ENCODE measurements around the gene SMIM29. TPM values are rescaled to one million over a fixed set of nuclear protein-coding genes. Genes with fewer than 3 reads are reported as not detected.

The SMIM29 gene
- total RNA-seq, 1 experiment from 2014 or later, result 25.1 TPM

DNA sequence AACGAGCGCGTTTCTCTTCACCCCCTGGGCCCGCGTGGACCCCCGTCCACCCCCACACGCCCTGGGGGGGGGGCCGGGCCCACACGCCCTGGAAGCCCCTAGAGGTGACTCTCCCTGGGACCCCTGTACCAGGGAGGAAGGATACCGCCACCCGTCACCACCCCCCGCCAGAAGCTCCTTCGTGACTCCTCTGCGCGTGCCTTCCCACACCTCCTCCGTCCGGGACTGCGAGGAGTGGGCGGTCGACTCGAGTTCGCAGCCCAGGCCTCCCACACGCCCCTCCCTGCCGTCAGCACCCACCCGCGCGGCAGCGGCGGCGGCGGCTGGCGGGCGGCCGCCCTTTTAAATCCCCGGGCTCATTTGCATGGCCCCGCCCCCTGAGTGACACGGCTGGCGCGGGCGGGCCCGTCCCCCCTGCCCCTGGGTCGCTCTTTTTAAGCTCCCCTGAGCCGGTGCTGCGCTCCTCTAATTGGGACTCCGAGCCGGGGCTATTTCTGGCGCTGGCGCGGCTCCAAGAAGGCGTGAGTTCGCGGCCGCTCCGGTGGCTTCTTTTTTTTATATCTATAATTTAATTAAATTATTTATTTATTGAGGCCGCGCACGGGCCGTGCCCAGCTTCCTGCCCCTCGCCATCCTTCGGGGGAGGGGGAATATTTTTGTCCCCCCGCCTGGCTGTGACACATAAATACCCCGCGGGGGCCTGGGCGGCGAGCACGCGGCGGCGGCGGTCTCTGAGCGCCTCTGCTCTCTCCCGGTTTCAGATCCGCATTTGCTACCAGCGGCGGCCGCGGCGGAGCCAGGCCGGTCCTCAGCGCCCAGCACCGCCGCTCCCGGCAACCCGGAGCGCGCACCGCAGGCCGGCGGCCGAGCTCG lies 12.1 kb downstream of the SMIM29 start, which contains the start of gene HMGA1 (continued):
- TF ChIP-seq FOSL1 (IDR thresholded peaks at IDR 0.05; ENCODE audit: low read depth) (no peak), RAD21 (IDR thresholded peaks at IDR 0.05; ENCODE audit: low read depth) (no peak), JUND (IDR thresholded peaks at IDR 0.05) (no peak)

DNA sequence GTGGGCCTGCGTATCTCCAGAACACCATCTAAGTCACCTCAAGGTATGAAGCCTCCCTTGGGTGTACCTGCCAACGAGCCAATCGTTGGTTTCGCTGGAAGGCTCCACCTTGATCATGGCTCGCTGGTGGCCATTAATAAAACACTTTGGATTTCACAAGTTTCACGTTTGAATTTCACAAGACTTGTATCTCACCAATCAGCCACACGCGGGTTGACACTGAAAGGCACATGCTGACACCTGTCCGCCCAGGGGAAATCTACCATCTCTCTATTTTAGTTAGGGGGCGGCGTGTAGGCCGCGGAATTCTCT lies 12.7 kb downstream of the SMIM29 start:
- H3K27me3 ChIP-seq (ENCODE audit: insufficient read depth, low read length), result no peaks in the 10 kb centered on the region
- DNase-seq (ENCODE audit: low read depth, low spot score) (no peak), ATAC-seq (peak; percentile 22)
- H3K36me3 ChIP-seq (ENCODE audit: control insufficient read depth in 1 of 2, insufficient read depth in 2 of 2, low read length in 2 of 2), result peaks cover 4 to 33% of the 10 kb centered on the region in 2 experiments; a peak in 2 of 4 replicates
- ChIA-PET CTCF (interaction anchor here (1.0 to 1.7 kb wide), 4 partner anchors 14 to 1283 kb away, joined by 3 to 5 read pairs (median 3); partner anchors contain the start of gene HLA-DMA), RAD21 (ENCODE audit: low non-redundant PET in 1 of 2, low total read pairs in 2 of 2, uncharacterized antibody in 2 of 2, unreplicated experiment in 2 of 2) (no interaction called here), POLR2A (interaction anchor here (0.9 to 1.9 kb wide), 18 partner anchors 9 to 1264 kb away, joined by 3 to 46 read pairs (median 8); partner anchors contain the start of gene SMIM29)
- peak overlapping the region; percentile 95 for H3K27ac ChIP-seq (ENCODE audit: low read depth, low read length)
- peaks cover 6% of the 10 kb centered on the region; the same call in 1 of the 2 replicates for H4K20me1 ChIP-seq (ENCODE audit: insufficient read depth)
- no peaks in the 10 kb centered on the region for H3K9me3 ChIP-seq (ENCODE audit: control insufficient read depth in 1 of 2, insufficient read depth in 1 of 2, low read depth in 1 of 2, low read length in 2 of 2)
- H3K4me3 ChIP-seq (replicated peaks in 1 of 2; ENCODE audit: low read depth in 1 of 2, low read length in 2 of 2), result peak overlapping the region; percentile 66 to 69
- BruUV-seq (replicated peaks), result TSS peak; percentile 99
- no peaks in the 10 kb centered on the region for H3K9me2 ChIP-seq (ENCODE audit: insufficient read depth)
- no peak overlapping the region for H2AFZ ChIP-seq (ENCODE audit: low read depth, low read length, poor library complexity, severe bottlenecking)
- H3K79me2 ChIP-seq (ENCODE audit: insufficient read depth, low read length), result peaks cover 42% of the 10 kb centered on the region
- H3K4me1 ChIP-seq (ENCODE audit: control insufficient read depth in 1 of 2, insufficient read depth in 2 of 2, low read length in 2 of 2), result peaks cover 31 to 81% of the 10 kb centered on the region in 2 experiments
- peak overlapping the region; percentile 90 for H3K4me2 ChIP-seq (ENCODE audit: low read length)
- TF ChIP-seq ZNF274 (IDR thresholded peaks at IDR 0.05; ENCODE audit: low read depth, low read length), result no peak
- no peak for TF ChIP-seq EGR1 (IDR thresholded peaks at IDR 0.05; ENCODE audit: low read depth)
- TF ChIP-seq POLR2A (IDR thresholded peaks at IDR 0.05; ENCODE audit: borderline replicate concordance, extremely low read depth, insufficient read depth, insufficient read length), result no peak
- no peak for TF ChIP-seq SRF (IDR thresholded peaks at IDR 0.05; ENCODE audit: low read depth)
- TF ChIP-seq, protein P1, sequence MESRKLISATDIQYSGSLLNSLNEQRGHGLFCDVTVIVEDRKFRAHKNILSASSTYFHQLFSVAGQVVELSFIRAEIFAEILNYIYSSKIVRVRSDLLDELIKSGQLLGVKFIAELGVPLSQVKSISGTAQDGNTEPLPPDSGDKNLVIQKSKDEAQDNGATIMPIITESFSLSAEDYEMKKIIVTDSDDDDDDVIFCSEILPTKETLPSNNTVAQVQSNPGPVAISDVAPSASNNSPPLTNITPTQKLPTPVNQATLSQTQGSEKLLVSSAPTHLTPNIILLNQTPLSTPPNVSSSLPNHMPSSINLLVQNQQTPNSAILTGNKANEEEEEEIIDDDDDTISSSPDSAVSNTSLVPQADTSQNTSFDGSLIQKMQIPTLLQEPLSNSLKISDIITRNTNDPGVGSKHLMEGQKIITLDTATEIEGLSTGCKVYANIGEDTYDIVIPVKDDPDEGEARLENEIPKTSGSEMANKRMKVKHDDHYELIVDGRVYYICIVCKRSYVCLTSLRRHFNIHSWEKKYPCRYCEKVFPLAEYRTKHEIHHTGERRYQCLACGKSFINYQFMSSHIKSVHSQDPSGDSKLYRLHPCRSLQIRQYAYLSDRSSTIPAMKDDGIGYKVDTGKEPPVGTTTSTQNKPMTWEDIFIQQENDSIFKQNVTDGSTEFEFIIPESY (IDR thresholded peaks at IDR 0.05; ENCODE audit: extremely low read depth, insufficient replicate concordance, low read length), result no peak
- TF ChIP-seq SP1 (IDR thresholded peaks at IDR 0.05; ENCODE audit: low read depth), result no peak
- no peak for TF ChIP-seq EZH2phosphoT487 (IDR thresholded peaks at IDR 0.05; ENCODE audit: borderline replicate concordance)
- no peak for TF ChIP-seq CBX3 (IDR thresholded peaks at IDR 0.05; ENCODE audit: low read depth)
- TF ChIP-seq SIN3A (IDR thresholded peaks at IDR 0.05; ENCODE audit: low read depth), result no peak
- TF ChIP-seq, protein P2, sequence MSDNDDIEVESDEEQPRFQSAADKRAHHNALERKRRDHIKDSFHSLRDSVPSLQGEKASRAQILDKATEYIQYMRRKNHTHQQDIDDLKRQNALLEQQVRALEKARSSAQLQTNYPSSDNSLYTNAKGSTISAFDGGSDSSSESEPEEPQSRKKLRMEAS (IDR thresholded peaks at IDR 0.05), result no peak
- TF ChIP-seq TCF7L2 (IDR thresholded peaks at IDR 0.05; ENCODE audit: borderline replicate concordance, extremely low read depth, insufficient read depth, insufficient read length), result no peak
- TF ChIP-seq ELF1 (IDR thresholded peaks at IDR 0.05; ENCODE audit: borderline replicate concordance, low read depth), result no peak
- TF ChIP-seq ZFX (IDR thresholded peaks at IDR 0.05), result no peak
- TF ChIP-seq YY1 (IDR thresholded peaks at IDR 0.05; ENCODE audit: extremely low read depth, insufficient replicate concordance, low read depth, low read length), result no peak
- TF ChIP-seq, protein P3, sequence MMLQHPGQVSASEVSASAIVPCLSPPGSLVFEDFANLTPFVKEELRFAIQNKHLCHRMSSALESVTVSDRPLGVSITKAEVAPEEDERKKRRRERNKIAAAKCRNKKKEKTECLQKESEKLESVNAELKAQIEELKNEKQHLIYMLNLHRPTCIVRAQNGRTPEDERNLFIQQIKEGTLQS (IDR thresholded peaks at IDR 0.05), result no peak
- TF ChIP-seq RAD21 (IDR thresholded peaks at IDR 0.05; ENCODE audit: low read depth), result no peak
- no peak for TF ChIP-seq POLR2AphosphoS5 (IDR thresholded peaks at IDR 0.05; ENCODE audit: low read depth, low read length)
- TF ChIP-seq, protein P4, sequence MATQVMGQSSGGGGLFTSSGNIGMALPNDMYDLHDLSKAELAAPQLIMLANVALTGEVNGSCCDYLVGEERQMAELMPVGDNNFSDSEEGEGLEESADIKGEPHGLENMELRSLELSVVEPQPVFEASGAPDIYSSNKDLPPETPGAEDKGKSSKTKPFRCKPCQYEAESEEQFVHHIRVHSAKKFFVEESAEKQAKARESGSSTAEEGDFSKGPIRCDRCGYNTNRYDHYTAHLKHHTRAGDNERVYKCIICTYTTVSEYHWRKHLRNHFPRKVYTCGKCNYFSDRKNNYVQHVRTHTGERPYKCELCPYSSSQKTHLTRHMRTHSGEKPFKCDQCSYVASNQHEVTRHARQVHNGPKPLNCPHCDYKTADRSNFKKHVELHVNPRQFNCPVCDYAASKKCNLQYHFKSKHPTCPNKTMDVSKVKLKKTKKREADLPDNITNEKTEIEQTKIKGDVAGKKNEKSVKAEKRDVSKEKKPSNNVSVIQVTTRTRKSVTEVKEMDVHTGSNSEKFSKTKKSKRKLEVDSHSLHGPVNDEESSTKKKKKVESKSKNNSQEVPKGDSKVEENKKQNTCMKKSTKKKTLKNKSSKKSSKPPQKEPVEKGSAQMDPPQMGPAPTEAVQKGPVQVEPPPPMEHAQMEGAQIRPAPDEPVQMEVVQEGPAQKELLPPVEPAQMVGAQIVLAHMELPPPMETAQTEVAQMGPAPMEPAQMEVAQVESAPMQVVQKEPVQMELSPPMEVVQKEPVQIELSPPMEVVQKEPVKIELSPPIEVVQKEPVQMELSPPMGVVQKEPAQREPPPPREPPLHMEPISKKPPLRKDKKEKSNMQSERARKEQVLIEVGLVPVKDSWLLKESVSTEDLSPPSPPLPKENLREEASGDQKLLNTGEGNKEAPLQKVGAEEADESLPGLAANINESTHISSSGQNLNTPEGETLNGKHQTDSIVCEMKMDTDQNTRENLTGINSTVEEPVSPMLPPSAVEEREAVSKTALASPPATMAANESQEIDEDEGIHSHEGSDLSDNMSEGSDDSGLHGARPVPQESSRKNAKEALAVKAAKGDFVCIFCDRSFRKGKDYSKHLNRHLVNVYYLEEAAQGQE (IDR thresholded peaks at IDR 0.05; ENCODE audit: low read depth), result no peak
- intact Hi-C loops (cut with micrococcal nuclease), result loop anchor here (1.0 kb wide), 1 partner anchor 8 kb away; no protein-coding TSS in a partner anchor
- peak overlapping the region; percentile 87 for H3K9ac ChIP-seq (ENCODE audit: low read length)
